HEK293T (cell line): Measurements from ENCODE around the gene JAKMIP2.

Source experiments
- ARNT ChIP-seq: fragments of 450-650 bp; IDR thresholded peaks from 2 replicates; pipeline ENCODE4 v1.6.1; 2017; ENCODE audit warnings: mild to moderate bottlenecking
- CTBP1 ChIP-seq: fragments of 450-650 bp; IDR thresholded peaks from 2 replicates; pipeline ENCODE4 v1.6.1; 2016; ENCODE audit warnings: borderline replicate concordance
- ELF4 ChIP-seq: fragments of 450-650 bp; IDR thresholded peaks from 2 replicates; pipeline ENCODE4 v1.6.1; 2017; ENCODE audit warnings: antibody characterized with exemption
- FOXK2 ChIP-seq: fragments of 450-650 bp; IDR thresholded peaks from 2 replicates; pipeline ENCODE4 v1.6.1; 2016; ENCODE audit warnings: mild to moderate bottlenecking
- HDGF ChIP-seq: fragments of 450-650 bp; IDR thresholded peaks from 2 replicates; pipeline ENCODE4 v1.6.1; 2017; ENCODE audit warnings: antibody characterized with exemption, borderline replicate concordance
- SP1 ChIP-seq: fragments of 450-650 bp; IDR thresholded peaks from 2 replicates; pipeline ENCODE4 v1.6.1; 2017
- TARDBP ChIP-seq: fragments of 450-650 bp; IDR thresholded peaks from 2 replicates; pipeline ENCODE4 v1.6.1; 2016
- ZNF384 ChIP-seq: fragments of 450-650 bp; IDR thresholded peaks from 2 replicates; pipeline ENCODE4 v1.6.1; 2016

GRCh38 chr5:147742151-147742550, 40.4 kb downstream of the JAKMIP2 start:
- no peak for TF ChIP-seq TARDBP
- no peak for TF ChIP-seq FOXK2
- TF ChIP-seq SP1: no peak
- no peak for TF ChIP-seq ZNF384
- TF ChIP-seq ELF4: no peak
- no peak for TF ChIP-seq CTBP1
- TF ChIP-seq ARNT: no peak
- no peak for TF ChIP-seq HDGF
